COLO829 (cell line): ENCODE measurements around the gene POLR2I.
"Not testable (repeated sequence)": the region's sequence is repeated elsewhere in the genome, so short reads cannot be mapped to it uniquely, and the experiment has no call there.

Experiments used
- DNase-seq: peaks from one replicate; pipeline ENCODE4 v3.0.0; 2012; ENCODE audit warnings: low spot score

POLR2I gene

DNA sequence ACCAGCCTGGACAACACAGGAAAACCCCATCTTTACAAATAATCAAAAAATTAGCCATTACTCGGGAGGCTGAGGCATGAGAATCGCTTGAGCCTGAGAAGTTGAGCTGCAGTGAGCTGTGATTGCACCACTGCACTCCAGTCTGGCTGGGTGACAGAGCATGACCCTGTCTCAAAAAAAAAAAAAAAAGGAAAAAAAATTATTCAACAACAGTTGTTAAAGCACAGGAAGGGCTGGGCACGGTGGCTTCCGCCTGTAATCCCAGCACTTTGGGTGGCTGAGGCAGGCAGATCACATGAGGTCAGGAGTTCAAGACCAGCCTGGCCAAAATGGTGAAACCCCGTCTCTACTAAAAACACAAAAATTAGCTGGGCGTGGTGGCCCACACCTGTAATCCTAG lies 16.5 kb upstream of the POLR2I start:
- not testable (repeated sequence) for DNase-seq

DNA sequence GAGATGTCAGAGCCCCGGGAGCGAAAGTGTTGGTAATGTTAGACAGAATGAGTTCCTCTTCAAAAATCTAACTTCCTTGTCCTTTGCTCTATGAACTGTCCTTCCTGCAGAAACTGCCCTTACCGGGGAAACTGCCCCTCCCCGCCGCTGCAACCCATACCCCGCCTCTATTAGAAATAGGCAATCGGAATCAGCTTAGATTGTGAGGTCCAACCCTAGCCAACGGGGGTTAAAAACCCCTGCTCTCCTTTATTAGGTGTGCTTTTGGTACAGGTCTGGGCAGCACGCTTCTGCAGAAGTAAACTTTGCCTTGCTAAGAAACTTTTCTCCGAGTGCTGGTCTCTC lies 13.7 kb upstream of the POLR2I start:
- no peak for DNase-seq

DNA sequence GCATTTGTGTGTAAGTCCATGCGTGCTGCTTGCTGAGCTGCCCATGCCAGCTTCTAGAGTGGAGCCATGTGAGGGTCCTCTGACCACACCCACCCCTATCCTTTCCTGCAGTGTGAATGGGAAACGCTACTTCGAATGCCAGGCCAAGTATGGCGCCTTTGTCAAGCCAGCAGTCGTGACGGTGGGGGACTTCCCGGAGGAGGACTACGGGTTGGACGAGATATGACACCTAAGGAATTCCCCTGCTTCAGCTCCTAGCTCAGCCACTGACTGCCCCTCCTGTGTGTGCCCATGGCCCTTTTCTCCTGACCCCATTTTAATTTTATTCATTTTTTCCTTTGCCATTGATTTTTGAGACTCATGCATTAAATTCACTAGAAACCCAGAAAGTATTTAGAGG lies 10.9 kb upstream of the POLR2I start:
- no peak for DNase-seq

DNA sequence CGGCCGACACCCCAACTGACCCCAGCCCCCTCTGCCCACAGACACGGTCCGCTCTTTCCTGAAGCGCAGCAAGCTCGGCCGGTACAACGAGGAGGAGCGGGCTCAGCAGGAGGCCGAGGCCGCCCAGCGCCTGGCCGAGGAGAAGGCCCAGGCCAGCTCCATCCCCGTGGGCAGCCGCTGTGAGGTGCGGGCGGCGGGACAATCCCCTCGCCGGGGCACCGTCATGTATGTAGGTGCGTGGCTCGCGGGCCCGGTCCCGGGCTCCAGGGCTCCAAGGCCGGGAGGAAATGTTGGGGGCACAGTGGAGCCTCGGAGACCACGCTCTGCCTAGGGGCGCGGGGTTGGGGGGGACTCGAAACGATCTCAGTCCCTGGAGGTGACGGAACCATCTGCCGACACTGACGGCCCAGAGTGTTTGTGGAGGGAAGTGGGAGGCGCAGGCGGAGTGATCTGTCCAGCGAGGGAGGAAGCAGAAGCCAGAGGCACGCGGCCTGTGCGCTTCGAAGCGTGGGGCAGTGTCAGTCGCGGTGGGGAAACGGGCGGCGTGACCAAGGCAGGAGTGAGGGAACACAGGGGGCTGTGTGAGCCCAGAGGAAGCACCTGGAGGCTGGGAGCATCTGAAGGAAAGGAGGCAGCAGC lies 6.9 kb upstream of the POLR2I start:
- no peak for DNase-seq

DNA sequence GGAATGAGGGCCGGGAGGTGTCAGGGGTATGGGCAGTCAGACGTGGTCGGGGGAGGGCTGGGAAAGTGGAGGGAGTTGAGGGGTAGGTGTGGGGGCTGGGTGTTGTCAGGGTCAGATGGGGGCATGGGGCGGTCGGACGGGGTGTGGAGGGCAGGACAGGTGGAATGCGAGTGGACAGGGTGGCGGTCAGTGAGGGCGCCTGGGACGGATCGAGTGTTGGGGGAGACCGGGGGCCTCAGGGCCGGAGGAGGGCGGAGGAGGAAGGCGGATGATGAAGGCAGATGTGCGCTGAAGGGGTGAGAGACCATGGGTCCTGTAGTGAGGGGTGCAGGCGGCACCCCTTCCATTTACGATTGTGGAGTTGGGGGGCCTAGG lies 6.3 kb upstream of the POLR2I start:
- DNase-seq: no peak

DNA sequence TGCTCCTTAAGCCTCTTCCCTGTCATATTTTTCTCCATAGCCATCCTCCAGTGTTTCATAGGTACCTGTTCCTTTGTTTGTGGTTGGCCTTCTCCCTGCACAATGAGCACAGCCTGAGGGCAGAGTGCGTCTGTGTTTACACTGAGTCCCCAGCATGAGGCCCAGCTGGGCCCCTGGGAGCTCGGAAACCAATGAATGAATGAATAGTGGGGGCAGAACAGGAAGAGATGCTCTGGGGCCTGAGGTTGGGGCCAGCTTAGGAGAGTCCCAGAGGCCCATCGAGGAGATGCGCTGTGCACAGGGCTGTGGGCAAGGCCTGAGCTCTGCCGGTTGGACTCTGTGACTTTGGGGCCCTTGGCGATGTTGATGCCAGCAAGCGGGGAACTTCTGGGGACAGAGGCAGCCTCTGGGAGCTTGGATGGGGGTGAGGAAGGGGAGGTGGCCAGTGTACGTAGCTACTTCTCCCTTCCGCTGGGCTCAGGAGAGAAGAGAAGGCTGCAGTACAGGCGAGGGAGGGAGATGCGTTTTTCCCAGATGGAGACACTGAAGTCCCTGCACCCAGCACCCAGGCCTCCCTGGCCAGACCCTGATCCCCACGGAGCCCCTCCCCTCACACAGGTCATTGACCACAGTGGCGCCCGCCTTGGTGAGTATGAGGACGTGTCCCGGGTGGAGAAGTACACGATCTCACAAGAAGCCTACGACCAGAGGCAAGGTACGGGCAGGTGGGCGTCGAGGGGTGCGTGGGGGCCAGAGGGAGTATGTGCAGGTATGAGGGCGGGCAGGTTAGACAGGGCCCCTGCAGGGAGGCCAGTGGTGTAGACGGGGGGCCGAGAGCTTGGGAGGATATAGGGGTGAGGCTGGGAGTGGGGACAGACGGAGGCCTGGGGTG lies 5.7 kb upstream of the POLR2I start:
- no peak for DNase-seq

DNA sequence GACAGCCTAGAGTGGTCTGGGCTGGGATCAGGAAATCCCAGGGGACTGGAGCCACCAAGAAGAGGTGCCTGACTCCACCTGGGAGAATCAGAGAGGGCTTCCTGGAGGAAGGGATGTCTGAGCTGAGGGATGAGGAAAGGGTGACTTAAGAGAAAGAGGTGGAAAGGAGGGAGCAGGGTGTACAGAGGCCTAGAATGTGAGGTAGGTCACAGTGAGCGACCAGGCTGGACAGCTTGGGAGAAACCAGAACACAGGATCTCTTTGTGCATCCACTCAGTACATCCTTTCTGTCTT lies 1.6 kb upstream of the POLR2I start:
- no peak for DNase-seq

DNA sequence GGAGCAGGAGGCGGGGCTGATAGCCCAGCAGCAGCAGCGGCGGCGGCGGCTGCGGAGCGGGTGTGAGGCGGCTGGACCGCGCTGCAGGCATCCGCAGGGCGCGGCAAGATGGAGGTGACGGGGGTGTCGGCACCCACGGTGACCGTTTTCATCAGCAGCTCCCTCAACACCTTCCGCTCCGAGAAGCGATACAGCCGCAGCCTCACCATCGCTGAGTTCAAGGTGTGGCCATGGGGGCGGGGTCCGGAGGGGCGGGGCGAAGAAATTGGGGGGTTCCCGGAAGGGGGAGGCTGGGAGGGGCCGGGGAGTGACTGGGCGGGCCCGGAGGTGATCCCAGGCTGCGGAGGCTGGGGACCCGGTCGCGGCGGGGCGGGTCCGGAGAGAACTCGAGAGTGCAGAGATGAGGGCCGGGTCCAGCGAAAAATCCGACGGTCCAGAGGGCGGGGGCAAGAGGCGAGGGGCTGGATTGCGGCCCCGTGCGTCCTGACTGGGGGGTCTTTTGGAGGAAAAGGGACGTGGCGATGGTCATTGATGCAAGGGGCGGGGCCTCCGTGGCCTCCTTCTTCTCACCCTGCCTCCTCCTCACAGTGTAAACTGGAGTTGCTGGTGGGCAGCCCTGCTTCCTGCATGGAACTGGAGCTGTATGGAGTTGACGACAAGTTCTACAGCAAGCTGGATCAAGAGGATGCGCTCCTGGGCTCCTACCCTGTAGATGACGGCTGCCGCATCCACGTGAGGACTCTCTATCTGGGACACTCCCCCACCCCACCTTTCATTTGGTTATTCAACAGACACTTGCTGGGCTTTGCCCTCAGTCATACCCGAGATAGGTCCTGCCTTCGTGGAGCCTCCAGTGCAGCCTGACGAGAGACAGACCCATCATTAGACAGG lies 1.0 kb upstream of the POLR2I start, which contains the start of gene TBCB:
Gene TBCB (plus strand): TSS at position 16 of the 891 bp plus-strand sequence. CDS start 93 bp downstream, at position 109.
- DNase-seq: no peak

DNA sequence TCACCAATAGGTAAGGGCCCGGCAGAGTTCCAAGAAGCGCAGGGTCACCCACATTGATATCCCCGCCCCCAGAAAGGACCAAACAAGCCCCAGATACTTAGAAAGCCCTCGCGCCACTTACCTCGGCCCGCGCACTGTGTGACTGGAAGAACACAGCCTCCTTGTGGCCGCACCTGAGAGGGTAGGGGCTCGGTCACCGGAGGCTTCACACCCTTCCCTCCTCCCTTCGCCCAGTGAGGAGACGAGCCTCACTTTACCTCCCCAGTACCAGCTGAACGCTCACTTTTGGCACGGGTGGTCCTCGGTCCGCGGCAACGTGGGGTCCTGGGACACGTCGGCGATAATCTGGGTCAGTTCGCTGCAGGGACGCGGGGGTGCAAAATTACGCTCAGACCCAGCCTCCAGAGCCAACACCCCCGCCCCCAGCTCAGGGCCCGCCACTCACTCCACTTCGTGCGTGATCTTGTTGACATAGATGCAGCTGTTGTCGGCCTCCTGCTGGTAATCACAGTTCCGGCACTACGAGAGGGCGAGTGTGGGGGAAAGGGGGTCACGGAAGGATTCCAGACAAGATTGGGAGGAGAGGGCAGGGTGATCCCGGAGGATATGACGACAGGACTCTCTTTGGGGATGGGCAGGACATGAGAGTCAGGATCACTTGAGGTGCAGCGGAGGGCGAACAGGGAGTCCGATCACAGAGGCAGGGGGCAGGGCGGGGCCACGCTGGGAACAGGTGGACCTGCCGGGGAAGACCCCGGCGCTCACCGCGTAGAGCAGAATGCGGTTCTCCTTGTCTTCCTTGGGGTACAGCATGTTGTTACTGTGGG lies 568 bp downstream of the POLR2I start:
- no peak for DNase-seq

DNA sequence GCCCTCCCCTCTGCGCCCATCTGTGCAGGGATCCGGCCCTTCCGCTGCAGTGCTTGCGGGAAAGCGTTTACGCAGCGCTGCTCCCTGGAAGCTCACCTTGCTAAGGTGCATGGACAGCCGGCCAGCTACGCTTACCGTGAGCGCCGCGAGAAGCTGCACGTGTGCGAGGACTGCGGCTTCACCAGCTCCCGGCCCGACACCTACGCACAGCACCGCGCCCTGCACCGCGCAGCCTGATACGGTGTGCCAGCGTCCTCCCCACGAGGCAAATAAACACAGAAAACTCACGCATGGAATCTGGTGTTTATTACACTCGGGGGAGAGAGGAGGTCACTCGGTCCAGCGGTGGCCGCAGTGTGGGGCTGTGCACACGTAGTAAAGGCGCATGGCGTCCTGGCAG lies 1.2 kb downstream of the POLR2I start:
- DNase-seq: no peak

DNA sequence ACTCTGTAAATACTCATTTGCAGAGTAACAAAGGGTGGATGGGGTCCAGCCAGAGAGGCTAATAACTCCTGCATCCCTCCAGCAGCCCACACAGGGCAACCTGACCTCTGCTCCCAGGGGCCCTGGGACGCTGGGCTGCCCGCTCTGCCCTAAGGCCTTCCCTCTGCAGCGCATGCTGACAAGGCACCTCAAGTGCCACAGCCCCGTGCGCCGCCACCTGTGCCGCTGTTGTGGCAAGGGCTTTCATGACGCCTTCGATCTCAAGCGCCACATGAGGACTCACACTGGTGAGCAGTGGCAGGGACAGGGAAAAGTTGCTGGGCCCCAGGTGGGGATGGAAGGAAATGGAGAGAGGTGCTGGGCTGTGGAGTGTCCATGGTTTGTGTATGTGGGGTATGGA lies 2.0 kb downstream of the POLR2I start:
- no peak for DNase-seq

DNA sequence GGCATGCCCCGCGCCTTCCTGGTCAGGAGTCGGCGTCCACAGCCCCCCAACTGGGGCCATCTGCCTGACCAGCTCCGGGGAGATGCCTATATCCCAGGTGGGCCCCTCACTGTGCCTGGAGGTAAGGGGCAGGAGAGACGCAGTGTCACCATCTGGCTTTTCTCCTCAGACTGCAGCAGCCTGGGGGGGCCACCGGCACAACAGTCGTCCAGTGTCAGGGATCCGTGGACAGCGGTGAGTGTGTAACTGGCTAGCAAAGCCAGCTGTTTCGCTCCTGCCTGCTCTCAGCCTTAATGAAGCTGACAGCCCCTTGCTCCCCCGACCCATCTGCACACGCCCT lies 3.5 kb downstream of the POLR2I start:
- DNase-seq: no peak

DNA sequence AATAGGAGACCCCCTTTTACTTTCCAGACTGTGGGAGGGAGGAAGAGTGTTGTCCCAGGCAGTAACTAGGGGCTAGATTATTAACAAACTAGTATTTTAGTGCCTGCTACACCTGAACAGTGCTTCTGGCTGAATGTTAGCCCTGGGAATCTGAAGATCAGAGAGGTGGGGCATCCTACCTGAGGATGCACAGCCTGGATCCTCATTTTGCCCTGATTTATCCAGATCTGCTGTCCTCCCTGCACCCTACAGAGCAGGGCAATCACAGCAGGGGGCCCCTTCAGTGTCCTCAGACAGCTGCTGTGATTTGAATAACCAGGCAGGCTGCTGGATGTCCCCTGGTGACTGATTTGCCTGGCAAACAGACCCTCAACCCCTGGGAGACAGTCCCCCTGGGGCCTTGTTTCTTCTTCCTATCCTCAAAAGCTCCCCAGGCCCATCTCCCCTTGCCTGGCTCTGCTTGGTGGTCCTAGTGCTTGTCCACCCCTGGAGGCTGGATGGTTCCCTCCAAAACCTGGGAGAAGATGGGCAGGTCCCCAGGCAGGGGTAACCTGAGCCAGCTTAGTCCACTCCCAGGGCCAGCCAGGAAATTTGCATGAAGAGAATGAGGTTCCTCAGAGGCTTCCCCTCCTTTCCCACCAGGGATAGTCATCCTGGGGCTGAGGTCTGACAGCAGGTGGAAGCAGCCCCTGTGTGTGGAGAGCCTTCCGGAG lies 4.0 kb downstream of the POLR2I start, which contains the start of gene OVOL3:
Gene OVOL3 (plus strand): TSS at position 657 of the 713 bp plus-strand sequence. CDS start 60 bp downstream, outside the sequence.
- no peak for DNase-seq

DNA sequence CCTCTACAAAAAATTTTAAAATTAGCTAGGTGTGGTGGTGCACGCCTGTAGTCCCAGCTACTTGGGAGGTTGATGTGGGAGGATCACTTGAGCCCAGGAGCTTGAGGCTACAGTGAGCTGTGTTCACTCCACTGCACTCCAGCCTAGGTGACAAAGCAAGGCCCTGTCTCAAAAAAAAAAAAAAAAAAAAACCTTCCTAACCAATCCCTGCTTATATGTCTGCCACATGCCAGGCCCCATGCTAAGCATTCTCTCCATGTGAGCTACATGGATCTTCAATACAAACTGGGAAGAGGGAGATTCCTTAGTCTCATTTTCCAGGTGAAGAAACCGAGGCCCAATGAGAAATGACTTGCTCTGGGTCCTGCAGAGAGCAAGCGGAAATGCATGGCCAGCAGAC lies 6.0 kb downstream of the POLR2I start:
- DNase-seq: no peak

DNA sequence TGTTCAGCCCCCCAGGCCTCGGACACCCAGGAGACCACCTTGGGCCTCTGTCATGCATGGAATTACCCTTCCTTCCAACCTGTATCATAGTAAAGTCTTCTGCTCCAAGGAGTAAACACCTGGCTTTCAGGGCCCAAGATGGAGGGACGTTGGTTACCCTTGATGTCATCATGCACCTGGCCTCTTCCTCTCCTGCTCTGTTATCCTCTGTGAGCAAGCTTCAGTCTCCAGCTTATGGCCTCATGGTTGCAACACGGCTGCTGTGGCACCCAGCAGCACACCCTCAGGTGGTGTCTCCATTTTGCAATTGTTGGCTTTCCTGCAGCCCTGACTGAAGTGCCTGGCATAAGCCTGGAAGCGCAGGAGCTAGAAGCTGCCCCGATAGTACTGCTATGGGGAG lies 7.7 kb downstream of the POLR2I start:
- DNase-seq: no peak

DNA sequence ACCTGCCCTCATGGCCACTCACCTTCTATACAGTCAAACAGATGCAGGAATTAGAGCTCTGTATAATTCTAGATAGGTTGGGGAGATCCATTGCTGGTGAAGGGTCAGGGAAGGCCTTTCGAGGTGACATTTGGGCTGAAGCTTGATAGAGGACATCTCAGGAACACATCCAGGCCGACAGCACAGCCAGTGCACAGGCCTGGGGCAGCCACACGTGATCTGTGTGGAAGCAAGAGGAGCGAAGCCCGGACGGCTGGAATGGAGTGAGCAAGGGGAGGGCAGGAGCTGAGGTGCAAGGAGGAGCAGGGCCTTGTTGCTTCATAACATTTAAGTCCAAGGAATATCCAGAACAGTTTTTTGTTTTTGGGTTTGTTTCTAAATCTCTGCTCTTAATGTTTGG lies 8.2 kb downstream of the POLR2I start:
- no peak for DNase-seq

DNA sequence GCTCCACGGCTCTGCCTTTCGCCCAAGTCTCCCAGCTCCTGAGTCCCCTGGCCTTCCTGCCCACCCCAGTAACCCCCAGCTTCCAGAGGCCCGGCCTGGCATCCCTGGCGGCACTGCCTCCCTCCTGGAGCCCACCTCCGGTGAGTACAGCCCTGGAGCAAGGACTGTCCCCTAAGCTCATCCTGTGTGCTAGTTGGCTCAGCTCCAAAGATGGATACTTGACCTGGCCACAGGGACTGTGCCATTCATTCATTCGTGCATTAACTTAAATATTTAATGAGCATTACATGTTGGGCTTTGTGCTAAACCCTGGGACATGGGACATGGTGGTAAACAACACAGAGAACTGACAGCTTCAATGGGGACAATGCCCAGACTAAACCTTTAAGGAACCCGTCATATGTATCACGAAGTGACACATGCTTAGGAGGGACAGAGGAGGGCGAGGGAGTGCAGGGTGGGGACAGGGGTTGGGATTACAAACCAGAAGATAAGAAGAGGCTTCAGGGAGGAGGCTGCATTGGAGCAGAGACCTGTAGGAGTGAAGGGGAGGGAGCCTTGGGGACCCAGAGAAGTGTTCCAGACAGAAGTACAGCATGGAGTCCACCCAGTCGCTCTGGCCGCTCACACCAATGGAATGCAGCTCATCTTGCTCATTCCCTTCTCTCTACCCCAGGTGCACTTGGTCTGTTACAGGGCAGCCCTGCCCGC lies 10.7 kb downstream of the POLR2I start:
- no peak for DNase-seq

DNA sequence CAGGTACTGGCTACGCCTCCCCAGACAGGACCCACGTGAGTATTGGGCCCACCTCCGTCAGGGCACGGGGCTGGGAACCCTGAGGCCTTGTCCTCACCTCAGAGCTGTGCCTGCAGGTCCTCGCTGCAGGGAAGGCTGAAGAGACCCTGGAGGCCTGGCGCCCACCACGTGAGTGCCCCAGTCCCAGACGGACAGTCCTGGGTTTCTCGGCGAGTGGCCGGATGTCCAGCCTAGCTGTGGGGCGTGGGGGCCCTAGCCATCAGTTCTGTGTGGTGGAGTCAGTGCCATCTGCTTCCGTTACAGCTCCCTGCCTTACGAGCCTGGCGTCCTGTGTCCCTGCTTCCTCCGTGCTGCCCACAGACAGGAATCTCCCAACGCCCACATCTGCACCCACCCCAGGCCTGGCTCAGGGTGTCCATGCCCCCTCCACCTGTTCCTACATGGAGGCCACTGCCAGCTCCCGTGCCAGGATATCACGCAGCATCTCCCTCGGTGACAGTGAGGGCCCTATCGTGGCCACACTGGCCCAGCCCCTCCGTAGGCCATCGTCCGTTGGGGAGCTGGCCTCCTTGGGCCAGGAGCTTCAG lies 11.5 kb downstream of the POLR2I start:
- DNase-seq: no peak

DNA sequence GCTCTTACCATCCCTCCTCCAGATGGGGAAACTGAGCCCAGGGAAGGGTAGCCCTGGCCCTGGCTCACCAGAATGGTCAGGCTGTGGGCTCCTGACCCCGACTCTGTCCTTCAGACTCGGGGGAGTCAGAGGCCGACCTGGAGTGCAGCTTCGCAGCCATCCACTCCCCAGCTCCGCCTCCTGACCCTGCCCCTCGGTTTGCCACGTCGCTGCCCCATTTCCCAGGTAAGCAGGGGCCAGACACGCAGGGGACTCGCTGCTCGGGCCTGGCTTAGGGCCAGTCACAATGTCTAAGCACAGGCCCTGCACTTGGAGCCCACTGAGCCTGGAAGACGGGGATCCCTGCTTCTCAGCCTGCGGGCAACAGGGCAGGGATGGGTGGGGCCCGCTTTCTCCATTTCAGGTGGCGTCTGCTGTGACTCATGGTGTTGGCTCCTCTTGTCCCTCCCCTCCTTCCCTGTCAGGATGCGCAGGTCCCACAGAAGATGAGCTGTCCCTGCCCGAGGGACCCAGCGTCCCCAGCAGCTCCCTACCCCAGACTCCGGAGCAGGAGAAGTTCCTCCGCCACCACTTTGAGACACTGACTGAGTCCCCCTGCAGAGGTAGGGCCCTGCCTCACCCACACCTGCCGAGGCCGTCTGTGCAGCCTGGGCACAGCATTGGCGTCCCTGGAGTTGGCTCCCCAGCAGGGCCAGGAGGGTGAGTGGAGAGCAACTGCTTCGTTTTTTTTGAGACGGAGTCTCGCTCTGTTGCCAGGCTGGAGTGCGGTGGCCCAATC lies 12.9 kb downstream of the POLR2I start:
- DNase-seq: no peak

DNA sequence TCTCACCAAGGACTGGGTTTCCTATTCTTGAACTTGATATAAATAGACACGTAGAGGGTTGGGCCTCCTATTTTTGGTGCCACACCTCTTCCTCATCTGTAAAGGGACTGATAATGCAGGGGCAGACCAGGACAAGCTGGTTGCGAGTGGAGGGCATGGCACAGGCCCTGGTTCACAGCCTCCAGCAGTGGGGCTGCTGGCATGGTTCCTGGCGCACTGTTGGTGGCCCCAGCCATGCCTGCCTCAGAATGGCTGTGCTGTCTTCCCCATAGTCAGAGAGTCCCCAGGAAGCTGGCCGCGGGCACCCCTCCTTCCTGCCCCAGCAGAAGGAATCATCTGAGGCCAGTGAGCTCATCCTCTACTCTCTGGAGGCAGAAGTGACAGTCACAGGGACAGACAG lies 14.2 kb downstream of the POLR2I start:
- no peak for DNase-seq
